ENCODE results near the gene ARHGAP33.

Gene ARHGAP33

GRCh38 chr19:35806597-35806996 lies 31.2 kb downstream of the ARHGAP33 start:
- TF ChIP-seq, protein P1, sequence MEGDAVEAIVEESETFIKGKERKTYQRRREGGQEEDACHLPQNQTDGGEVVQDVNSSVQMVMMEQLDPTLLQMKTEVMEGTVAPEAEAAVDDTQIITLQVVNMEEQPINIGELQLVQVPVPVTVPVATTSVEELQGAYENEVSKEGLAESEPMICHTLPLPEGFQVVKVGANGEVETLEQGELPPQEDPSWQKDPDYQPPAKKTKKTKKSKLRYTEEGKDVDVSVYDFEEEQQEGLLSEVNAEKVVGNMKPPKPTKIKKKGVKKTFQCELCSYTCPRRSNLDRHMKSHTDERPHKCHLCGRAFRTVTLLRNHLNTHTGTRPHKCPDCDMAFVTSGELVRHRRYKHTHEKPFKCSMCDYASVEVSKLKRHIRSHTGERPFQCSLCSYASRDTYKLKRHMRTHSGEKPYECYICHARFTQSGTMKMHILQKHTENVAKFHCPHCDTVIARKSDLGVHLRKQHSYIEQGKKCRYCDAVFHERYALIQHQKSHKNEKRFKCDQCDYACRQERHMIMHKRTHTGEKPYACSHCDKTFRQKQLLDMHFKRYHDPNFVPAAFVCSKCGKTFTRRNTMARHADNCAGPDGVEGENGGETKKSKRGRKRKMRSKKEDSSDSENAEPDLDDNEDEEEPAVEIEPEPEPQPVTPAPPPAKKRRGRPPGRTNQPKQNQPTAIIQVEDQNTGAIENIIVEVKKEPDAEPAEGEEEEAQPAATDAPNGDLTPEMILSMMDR (IDR thresholded peaks at IDR 0.05; ENCODE audit: insufficient read depth, low read depth, low read length, missing control alignments), result no peak
- H3K4me3 ChIP-seq (ENCODE audit: low read depth, low read length), result no peak overlapping the region
- no peak for DNase-seq (ENCODE audit: low read depth)

- TF ChIP-seq, protein P1 (IDR thresholded peaks at IDR 0.05; ENCODE audit: insufficient read depth, low read depth, low read length, missing control alignments), result no peak
- no peak for DNase-seq (ENCODE audit: low read depth)
- no peak overlapping the region for H3K4me3 ChIP-seq (ENCODE audit: low read depth, low read length)
Observed at GRCh38 chr19:35807633-35808032, 32.3 kb downstream of the ARHGAP33 start.

GRCh38 chr19:35811317-35812219 lies 36.2 kb downstream of the ARHGAP33 start:
- no peak overlapping the region for H3K4me3 ChIP-seq (ENCODE audit: low read depth, low read length)
- TF ChIP-seq, protein P1 (IDR thresholded peaks at IDR 0.05; ENCODE audit: insufficient read depth, low read depth, low read length, missing control alignments), result no peak
- DNase-seq (ENCODE audit: low read depth), result no peak

GRCh38 chr19:35812220-35813042 lies 37.1 kb downstream of the ARHGAP33 start, which contains the start of gene PRODH2:
Gene PRODH2, minus strand, starts transcription at chr19:35812845. Its CDS starts 40 bp downstream, at chr19:35812805.
- TF ChIP-seq, protein P1 (IDR thresholded peaks at IDR 0.05; ENCODE audit: insufficient read depth, low read depth, low read length, missing control alignments), result no peak
- no peak within 1 kb of the TSS for H3K4me3 ChIP-seq (ENCODE audit: low read depth, low read length)
- no peak for DNase-seq (ENCODE audit: low read depth)

DNA sequence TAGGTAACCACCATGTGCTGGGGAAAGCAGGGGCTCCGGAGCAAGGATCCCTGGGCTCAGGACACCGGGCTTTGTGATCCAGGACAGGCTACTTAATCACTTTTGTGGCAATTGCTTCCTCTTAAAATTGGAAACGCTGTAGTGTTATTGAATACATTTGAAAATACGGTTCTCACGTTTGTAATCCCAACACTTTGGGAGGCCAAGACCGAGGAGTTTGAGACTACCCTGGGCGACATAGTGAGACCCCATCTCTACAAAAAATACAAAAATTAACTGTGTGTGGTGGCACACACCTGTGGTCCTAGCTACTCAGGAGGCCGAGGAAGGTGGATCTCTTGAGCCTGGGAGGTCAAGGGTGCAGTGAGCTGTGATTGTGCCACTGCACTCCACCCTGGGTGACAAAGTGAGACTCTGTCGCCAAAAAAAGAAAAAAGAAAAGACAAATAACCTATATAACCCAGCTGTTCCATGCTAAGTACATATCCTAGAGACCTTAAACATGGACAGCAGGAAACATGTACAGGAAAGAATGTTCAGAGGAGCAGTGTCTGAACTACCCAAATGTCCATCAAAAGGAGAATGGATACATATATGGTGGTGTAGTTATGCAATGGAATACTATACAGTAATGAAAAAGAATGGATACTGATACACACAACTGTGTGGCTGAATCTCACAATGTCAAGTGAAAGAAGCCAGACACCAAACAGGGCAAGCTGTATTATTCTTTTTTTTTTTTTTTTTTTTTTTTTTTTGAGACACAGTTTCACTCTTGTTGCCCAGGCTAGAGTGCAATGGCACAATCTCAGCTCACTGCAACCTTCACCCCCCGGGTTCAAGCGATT lies 37.9 kb downstream of the ARHGAP33 start:
- DNase-seq (ENCODE audit: low read depth), result no peak
- no peak overlapping the region for H3K4me3 ChIP-seq (ENCODE audit: low read depth, low read length)
- TF ChIP-seq, protein P1 (IDR thresholded peaks at IDR 0.05; ENCODE audit: insufficient read depth, low read depth, low read length, missing control alignments), result no peak

DNA sequence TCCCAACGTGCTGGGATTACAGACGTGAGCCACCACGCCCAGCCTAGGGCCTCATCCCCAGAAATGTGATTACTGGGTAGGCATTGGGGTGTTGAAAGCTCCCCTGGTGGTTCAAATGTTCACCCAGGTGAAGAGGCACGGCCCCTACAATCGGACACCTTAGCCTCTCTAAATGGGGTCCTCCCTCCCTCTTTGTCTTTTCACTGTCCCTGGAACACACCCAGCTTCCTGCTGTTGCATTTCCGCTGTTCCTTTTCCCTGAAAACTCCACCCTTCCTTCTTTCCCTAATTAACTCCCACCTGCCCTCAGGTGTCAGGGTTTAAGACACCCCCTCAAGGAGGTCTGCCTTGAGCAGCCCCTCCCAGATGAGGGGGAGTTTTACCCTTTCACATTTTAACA lies 40.9 kb downstream of the ARHGAP33 start:
- TF ChIP-seq, protein P1 (IDR thresholded peaks at IDR 0.05; ENCODE audit: insufficient read depth, low read depth, low read length, missing control alignments), result no peak
- DNase-seq (ENCODE audit: low read depth), result no peak
- no peak overlapping the region for H3K4me3 ChIP-seq (ENCODE audit: low read depth, low read length)
